Glomerular visceral epithelial cell (primary cell): ENCODE data around the gene ZBTB40.

Source experiments
- DNase-seq: peaks from one replicate; pipeline ENCODE4 v3.0.0-alpha.2; 2016; ENCODE audit errors: extremely low spot score

The ZBTB40 gene

DNA sequence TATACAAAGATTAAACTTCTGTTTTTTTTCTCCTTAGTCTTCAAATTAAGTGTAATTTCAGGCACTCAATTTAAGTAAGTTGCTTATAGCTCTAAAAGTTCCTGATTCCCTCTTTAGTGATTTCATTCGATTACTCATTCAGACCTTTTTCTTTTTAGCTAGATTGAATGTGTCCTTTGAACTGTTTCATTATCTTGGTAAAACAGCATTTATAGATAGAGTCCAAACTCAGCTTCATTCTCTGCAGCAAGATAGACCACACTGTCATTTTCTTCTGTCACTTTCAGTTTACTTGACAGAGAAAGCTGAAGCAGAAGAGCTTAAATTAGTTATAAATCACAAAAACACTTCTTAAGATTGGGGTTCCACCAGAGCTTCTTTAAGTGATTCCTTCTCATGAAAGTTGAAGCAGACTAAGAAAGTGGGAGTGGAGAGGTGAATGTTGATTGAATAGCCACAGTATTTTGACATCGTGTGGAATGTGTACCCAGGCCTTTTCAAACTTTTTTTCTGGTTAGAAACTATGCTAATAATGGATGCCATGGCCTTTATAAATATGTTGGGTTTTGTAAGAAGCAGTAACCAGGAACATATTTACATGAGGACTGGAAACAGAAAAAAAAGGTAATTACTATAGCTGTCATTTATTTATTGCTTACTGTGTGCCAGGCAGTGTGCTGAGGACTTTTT is 52.2 kb downstream of the ZBTB40 start:
- no peak for DNase-seq

DNA sequence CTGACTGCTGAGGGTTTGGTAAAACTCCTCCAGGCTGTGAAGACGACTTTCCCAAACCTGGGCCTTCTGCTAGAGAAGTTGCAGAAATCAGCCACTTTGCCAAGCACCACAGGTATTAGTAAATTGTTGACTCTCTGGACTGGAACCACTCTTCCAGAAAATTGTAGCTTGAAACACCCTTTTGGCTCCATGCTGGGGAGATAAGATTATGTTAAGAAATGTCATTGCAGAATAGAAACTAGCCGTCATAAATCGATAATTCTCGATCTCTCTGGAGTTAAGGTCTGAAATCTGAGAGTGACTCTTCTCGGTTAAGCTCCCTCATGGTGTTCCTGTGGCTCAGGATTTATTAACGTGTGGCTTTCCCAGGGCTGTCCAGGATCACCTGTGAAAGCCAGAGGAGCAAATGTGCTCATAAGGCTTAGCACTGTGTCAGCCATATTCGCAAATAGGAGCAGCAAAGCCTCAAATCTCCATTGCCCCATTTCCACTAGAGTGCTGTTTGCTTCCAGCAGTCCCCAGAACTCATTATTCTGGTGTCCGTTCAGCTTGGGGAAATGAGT is 54.6 kb downstream of the ZBTB40 start:
- no peak for DNase-seq

- DNase-seq = no peak
Observed at GRCh38 chr1:22507587-22507986, 55.9 kb downstream of the ZBTB40 start.

DNA sequence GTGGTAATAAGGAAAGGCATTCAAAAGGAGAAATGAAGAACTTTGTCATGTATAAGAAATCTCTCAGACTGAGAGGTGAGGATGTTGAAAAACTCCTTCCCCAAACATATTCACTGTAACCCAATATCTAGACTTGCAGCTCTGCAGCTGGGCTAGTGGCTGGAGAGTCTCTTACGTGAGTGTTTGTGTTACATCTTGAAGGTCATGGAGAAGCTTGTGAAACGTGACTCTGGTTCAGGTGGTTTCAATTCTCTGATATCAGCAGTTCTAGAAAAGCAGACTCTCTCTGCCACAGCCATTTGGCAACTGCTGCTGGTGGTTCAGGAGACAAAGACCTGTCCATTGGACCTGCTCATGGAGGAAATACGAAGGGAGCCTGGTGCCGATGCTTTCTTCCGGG is 56.7 kb downstream of the ZBTB40 start:
- no peak for DNase-seq

DNA sequence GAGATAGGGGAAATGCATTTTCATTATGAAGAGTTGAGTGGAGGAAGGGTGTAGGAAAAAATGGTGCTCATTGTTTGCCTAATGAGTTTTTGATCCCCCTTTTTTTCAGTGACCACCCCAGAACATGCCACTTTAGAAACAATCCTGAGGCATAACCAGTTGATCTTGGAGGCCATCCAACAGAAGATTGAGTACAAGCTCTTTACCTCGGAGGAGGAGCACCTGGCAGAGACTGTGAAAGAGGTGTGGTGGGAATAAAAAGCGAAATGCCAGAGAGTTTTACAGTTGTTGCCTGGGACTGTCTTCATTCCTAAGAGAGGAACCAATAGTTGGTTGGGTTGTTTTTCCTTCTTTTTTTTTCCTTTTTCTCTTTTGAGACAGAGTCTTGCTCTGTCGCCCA is 57.3 kb downstream of the ZBTB40 start:
- DNase-seq = no peak

- no peak for DNase-seq
Observed at GRCh38 chr1:22509815-22510214, 58.2 kb downstream of the ZBTB40 start.

GRCh38 chr1:22512873-22513272 is 61.2 kb downstream of the ZBTB40 start:
- no peak for DNase-seq

DNA sequence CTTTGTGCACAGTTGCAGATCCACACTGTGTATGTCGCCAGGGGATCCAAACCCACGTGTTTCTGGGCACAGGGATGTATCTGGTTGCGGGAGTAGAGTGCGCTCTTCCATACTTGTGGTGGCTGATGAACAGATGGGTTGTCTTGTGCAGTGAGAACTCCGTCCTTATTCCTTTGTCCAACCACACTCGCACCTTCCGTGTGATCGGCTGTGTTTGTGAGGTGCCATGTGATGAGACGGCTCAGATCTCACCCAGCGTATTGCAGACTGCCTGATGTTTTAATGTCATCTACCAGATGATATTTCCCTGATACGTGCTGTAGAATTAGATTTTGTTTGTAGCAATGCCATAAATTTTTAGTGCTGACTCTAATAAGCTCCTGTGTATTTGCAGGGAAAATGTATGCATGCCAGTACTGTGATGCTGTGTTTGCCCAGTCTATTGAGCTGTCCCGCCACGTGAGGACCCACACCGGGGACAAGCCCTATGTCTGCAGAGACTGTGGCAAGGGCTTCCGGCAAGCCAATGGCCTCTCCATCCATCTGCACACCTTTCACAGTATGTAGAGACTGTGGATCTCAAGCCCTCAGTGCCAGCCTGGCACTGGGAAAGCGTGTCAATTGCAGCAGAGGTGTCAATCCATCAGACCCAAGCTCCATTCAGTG is 65.4 kb downstream of the ZBTB40 start:
- no peak for DNase-seq

- no peak for DNase-seq
Observed at GRCh38 chr1:22517956-22518355, 66.3 kb downstream of the ZBTB40 start.

DNA sequence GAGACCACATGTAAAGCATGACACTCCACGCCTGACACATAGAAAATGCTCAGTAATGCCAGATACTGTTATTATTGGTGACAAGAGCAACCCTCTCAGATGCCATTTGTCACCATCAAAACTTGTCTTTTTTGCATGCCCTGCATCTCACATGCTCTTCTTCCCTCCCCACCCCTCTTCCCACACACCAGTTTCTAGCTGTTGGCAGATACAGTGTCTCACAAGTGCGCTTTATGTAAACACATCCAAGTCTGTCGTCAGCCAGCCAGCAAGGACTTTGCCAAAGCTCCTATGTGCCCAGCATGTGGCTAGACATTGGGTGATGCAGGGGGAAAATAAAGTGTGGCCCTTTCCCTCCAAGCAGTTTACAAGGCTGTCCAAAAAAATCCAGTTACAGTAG is 66.7 kb downstream of the ZBTB40 start:
- DNase-seq = no peak

- DNase-seq = no peak
Observed at GRCh38 chr1:22520871-22521270, 69.2 kb downstream of the ZBTB40 start.

DNA sequence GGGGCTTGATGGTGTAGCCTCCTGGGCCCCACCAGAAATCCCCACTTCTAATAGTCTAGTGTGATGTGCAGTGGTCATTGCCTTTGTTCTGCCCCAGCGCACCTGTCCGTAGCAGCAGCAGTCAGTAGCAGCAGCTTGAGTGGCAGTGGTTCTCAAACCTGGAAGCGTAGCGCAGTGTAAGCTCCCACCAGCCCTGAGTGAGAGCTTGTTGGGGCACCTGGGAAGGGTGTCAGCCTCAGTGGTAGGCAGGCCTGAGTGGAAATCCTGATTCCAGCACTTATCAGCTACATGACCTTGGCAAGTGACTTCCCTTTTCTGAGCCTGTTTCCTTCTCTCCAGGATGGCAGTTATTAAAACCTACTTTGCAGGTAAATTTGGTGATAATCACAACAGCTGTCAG is 70.0 kb downstream of the ZBTB40 start:
- no peak for DNase-seq

DNA sequence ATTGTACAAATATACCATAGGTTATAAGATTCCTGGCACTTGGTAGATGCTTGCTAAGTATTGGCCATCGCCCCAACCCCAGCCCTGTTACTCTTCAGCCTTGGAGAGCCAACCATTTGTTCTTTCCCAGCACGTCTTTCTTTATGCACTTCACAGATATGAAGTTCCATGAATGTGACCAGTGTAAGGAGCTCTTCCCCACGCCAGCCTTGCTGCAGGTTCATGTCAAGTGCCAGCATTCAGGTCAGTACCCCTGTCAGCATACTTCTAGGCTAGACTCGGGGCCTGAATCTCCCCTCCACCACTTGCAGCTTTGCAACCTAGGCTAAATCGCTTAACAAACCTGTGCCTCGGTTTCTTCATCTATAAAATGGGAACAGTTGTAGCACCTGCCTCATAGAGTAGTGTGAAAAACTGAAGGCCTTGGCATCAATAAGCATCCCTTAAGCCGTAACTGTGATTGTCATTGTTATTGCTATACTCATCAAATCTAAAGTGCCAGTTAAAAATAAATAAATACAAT is 70.6 kb downstream of the ZBTB40 start:
- no peak for DNase-seq

DNA sequence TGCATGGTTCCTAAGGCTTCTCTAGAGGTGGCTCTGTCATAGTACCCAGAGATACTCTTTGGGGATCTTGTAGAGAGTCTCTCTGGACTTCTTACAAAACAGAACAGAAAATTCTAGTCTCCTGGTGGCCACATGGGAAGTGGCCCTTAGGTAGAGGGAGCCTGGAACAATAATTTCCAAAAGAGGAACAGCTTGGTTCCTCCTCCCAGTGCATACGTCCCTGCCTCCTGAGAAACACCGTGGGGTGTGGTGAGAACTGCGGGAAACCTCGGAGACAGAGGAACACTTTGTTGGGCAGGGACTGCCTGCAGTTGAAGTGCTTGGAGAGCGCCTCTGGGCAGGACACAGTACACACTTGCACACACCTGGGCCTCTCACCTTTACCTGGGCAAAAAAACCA is 72.8 kb downstream of the ZBTB40 start:
- DNase-seq = no peak

DNA sequence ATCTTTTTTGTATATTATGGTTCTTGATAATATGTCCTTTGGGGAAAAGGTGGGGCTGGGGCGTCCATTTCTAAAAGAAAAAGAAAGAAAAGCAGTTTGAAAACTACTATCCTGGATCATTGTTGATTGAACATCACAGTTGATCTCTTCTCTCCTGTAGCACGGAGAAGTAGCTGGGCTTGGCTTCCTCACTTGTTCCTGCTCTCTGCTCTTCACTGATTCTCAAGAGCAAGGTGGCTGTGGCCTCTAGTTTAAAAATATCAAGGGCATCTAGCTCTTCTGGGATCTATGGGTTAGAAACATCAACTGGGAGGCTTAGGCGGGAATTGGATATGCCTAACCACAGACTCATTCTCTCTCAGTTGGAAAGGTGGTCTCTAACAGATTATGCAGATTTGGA is 73.6 kb downstream of the ZBTB40 start:
- DNase-seq = no peak

- no peak for DNase-seq
Observed at GRCh38 chr1:22525646-22526045, 74.0 kb downstream of the ZBTB40 start.

DNA sequence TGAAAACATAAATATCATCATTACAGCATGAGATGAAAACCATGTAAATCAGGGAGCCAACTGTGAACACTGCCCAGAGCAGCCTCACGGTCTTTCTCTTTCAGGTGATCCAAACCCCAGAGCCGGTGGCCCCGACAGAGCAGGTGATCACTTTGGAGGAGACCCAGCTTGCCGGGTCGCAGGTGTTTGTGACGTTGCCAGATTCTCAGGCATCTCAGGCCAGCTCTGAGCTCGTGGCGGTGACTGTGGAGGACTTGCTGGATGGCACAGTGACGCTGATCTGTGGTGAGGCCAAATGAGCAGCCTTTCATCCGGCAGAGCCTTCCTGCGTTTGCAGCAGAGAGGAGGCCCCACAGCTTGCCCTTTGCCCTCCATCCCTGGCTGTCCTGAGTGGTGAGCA is 74.4 kb downstream of the ZBTB40 start:
- DNase-seq = no peak

DNA sequence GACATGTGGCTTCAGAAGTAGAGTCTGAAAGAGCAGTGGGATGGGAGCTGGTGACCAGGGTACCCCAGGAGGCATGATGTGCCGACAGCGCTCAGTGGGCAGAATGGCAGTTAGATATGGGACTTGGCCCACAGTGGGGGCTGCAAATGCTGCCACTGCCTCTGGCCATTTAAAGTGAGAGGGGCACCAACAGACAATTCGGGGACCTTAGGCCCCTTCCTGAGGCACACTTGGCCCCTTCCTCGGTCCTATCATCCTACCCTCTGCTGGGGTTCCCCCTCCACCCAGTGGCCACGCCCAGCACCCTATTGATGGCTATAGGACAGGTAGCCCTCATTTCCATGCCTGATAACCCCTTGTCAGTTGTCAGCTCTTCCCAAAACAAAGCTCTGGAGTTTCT is 75.0 kb downstream of the ZBTB40 start:
- no peak for DNase-seq

GRCh38 chr1:22527122-22527521 is 75.5 kb downstream of the ZBTB40 start:
- DNase-seq = no peak

DNA sequence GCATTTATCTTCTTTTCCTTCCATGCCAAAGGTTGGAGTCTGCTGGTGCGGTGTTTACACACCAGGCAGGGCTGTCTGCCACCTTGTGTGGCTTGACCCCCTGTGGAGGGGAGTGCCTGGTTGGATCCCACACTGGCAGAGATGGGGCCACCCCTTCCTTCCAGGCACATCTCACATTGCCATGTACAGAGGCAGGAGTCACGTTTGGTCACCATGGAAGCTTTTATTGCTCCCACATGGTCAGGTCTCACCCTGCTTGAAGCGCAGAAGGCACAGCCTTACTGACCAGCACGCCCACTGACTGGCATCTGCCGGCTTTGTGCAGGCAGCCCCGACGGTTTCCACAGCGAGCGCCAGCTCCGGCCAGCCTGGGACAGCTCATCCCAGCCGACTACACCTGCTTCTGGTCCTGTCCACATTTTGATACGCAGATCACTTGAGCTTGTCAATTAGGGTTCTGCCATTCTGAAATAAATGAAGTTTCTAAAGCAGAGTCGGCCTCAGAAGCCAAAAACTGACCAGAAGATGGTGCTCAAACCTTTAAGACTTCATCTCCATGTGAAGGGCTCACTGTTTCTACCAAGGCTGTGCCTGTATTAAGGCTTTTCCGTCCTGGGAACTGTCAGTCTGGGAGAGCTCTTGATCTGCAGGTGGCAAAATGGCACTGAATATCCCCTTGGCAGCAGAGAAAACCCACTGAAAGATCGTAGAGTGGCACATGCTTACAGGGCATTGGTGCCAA is 76.1 kb downstream of the ZBTB40 start:
- no peak for DNase-seq

- DNase-seq = no peak
Observed at GRCh38 chr1:22528451-22528850, 76.8 kb downstream of the ZBTB40 start.

DNA sequence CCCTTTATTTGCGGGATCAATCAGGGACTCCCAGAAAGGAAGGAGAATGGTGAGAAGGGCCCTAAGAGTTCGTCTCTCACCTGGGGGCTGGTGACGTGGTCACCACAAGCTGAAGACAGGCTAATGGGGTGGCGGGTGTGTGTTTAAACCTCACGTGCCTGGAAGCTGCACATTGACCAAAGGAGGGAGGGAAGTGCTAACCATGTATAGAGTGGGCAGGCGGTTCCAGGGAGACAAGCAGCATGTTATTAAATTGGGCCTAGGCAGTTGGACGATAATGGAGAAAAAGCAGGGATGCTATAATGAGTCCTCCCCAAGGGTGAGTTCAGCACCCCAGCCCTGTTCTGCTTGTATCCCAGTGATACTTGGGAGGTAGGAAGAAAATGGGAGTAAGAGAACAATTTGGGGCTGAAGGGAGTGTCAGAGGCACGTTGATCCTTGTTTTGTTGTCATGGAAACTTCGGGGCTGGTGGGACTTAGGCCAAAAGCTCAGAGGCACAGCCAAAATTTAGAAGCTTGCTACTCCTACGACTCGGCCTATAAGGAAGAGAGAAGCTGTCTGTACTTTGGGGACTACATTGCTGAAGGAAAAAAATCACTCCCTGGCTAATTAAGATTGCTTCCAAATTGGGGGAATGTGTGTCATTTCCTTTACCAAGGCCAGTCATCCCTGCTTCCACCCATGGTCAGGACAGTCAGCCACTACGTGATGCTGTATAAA is 78.4 kb downstream of the ZBTB40 start:
- no peak for DNase-seq
